ENCODE measurements around the gene RUBCNL. TPM values are rescaled to one million over a fixed set of nuclear protein-coding genes. Genes with fewer than 3 reads are reported as not detected.

Gene RUBCNL
- total RNA-seq, 1 donor from 2014 or later: 3.2 TPM

GRCh38 chr13:46339035-46339666 lies 47.9 kb downstream of the RUBCNL start:
- no peak for TF ChIP-seq CTCF (IDR thresholded peaks at IDR 0.05; ENCODE audit: unreplicated experiment)
- no peak for DNase-seq (ENCODE audit: low spot score in 2 of 2, unreplicated experiment in 2 of 2)
- Mint-ChIP-seq H3K4me1 (peaks cover 18% of the 10 kb centered on the region), H3K27me3 (ENCODE audit: low read depth) (no peaks in the 10 kb centered on the region), H3K9me3 (peaks cover 6% of the 10 kb centered on the region), H3K4me3 (no peak overlapping the region), H3K36me3 (peaks cover 4% of the 10 kb centered on the region), H3K27ac (no peak overlapping the region)

GRCh38 chr13:46337700-46338099 lies 49.4 kb downstream of the RUBCNL start:
- no peak for DNase-seq (ENCODE audit: low spot score in 2 of 2, unreplicated experiment in 2 of 2)
- Mint-ChIP-seq H3K27ac (peak overlapping the region; percentile 6), H3K36me3 (peaks cover 4% of the 10 kb centered on the region), H3K27me3 (ENCODE audit: low read depth) (no peaks in the 10 kb centered on the region), H3K4me3 (no peak overlapping the region), H3K9me3 (peaks cover 6% of the 10 kb centered on the region), H3K4me1 (peaks cover 25% of the 10 kb centered on the region)
- TF ChIP-seq CTCF (IDR thresholded peaks at IDR 0.05; ENCODE audit: unreplicated experiment): no peak

GRCh38 chr13:46334035-46334822 lies 52.8 kb downstream of the RUBCNL start:
- no peaks in the 10 kb centered on the region for H3K27me3 Mint-ChIP-seq (ENCODE audit: low read depth)
- peaks cover 6% of the 10 kb centered on the region for H3K9me3 Mint-ChIP-seq
- DNase-seq (ENCODE audit: low spot score in 2 of 2, unreplicated experiment in 2 of 2): no peak
- TF ChIP-seq CTCF (IDR thresholded peaks at IDR 0.05; ENCODE audit: unreplicated experiment): no peak
- no peak overlapping the region for H3K4me3 Mint-ChIP-seq
- peaks cover 24% of the 10 kb centered on the region for H3K4me1 Mint-ChIP-seq
- no peak overlapping the region for H3K27ac Mint-ChIP-seq
- H3K36me3 Mint-ChIP-seq: peaks cover 4% of the 10 kb centered on the region

- no peak for DNase-seq (ENCODE audit: low spot score in 2 of 2, unreplicated experiment in 2 of 2)
- Mint-ChIP-seq H3K27me3 (ENCODE audit: low read depth) (no peaks in the 10 kb centered on the region), H3K9me3 (peaks cover 6% of the 10 kb centered on the region), H3K36me3 (peaks cover 4% of the 10 kb centered on the region), H3K4me3 (no peak overlapping the region), H3K4me1 (peaks cover 19% of the 10 kb centered on the region), H3K27ac (no peak overlapping the region)
- no peak for TF ChIP-seq CTCF (IDR thresholded peaks at IDR 0.05; ENCODE audit: unreplicated experiment)
Measured at GRCh38 chr13:46332772-46333171, 54.3 kb downstream of the RUBCNL start.

GRCh38 chr13:46329624-46330023 lies 57.4 kb downstream of the RUBCNL start:
- Mint-ChIP-seq H3K36me3 (no peaks in the 10 kb centered on the region), H3K27ac (no peak overlapping the region), H3K4me1 (peaks cover 12% of the 10 kb centered on the region), H3K4me3 (no peak overlapping the region), H3K9me3 (peaks cover 8% of the 10 kb centered on the region), H3K27me3 (ENCODE audit: low read depth) (no peaks in the 10 kb centered on the region)
- DNase-seq (ENCODE audit: low spot score in 2 of 2, unreplicated experiment in 2 of 2): no peak
- TF ChIP-seq CTCF (IDR thresholded peaks at IDR 0.05; ENCODE audit: unreplicated experiment): no peak
